Endothelial cell of umbilical vein (primary cell): Measurements from ENCODE around the gene P3H1. TPM values are rescaled to one million over a fixed set of nuclear protein-coding genes. Genes with fewer than 3 reads are reported as not detected.

ENCODE experiments used
- BruUV-seq: library from RNA; stranded (reverse); fragments of 400-500 nt; replicated peaks from 2 replicates; lab custom pipeline; 2021; lab: Mats Ljungman, UMichigan
- CTCF ChIA-PET: fragments of 300-600, 350-600 bp; sonication (Branson Sonifier 250); formaldehyde crosslinking; loops from one replicate; lab custom pipeline; 2021; ENCODE audit warnings: antibody characterized with exemption, inconsistent platforms; lab: Charles Lee
- POLR2A ChIA-PET: fragments of 300-600, 350-600 bp; sonication (Branson Sonifier 250); formaldehyde crosslinking; loops from one replicate; lab custom pipeline; 2021; ENCODE audit warnings: antibody characterized with exemption, inconsistent platforms; lab: Charles Lee
- DNase-seq: peaks from one replicate; pipeline ENCODE4 v3.0.0-alpha.2; 2011; ENCODE audit warnings: low read depth, low spot score
- FAIRE-seq: peaks from 2 replicates; lab custom pipeline; 2011; peaks lifted over from hg19 to GRCh38; lab: Jason Lieb, UNC
- H2AFZ ChIP-seq: 2 replicates; pipeline ENCODE4 v1.6.0; 2012; ENCODE audit warnings: low read depth, low read length, control low read depth, inconsistent platforms
- H3K27ac ChIP-seq: 2 replicates; pipeline ENCODE4 v1.5.1; 2011; ENCODE audit warnings: low read depth, mild to moderate bottlenecking, control low read depth, low read length, moderate library complexity; ENCODE audit not compliant: insufficient read depth
- H3K27me3 ChIP-seq, 2 experiments: 2 replicates each; pipeline versions ENCODE4 v1.6.0 to v1.6.1; 2011; ENCODE audit warnings: low read length in 2 of 2, mixed read lengths in 1 of 2; ENCODE audit not compliant: control insufficient read depth in 2 of 2, insufficient read depth in 2 of 2
- H3K36me3 ChIP-seq, 2 experiments: 2 replicates in 1 of 2; 3 replicates in 1 of 2; pipeline ENCODE4 v1.5.1; 2011; ENCODE audit warnings: low read length in 2 of 2, mild to moderate bottlenecking in 1 of 2, moderate library complexity in 1 of 2; ENCODE audit not compliant: control insufficient read depth in 2 of 2, insufficient read depth in 2 of 2; ENCODE audit errors: extremely low read depth in 1 of 2
- H3K4me1 ChIP-seq: 3 replicates; pipeline ENCODE4 v1.5.1; 2011; ENCODE audit warnings: mild to moderate bottlenecking, low read length; ENCODE audit not compliant: control insufficient read depth, insufficient read depth; ENCODE audit errors: extremely low read depth
- H3K4me2 ChIP-seq: 2 replicates; pipeline ENCODE4 v1.6.1; 2011; ENCODE audit warnings: low read length, control low read depth, mixed read lengths; ENCODE audit not compliant: insufficient read depth
- H3K4me3 ChIP-seq, 3 experiments: fragments of 200-600 bp in 1 of 3; sonication (generic), shearing (Covaris generic) in 1 of 3; replicated peaks in 1 of 3; 2 replicates each; pipeline ENCODE4 v1.5.1; 2011 to 2016; ENCODE audit warnings: control low read depth in 3 of 3, low read length in 3 of 3, mild to moderate bottlenecking in 2 of 3, inconsistent platforms in 1 of 3, low read depth in 1 of 3, moderate library complexity in 1 of 3; ENCODE audit not compliant: insufficient read depth in 1 of 3
- H3K79me2 ChIP-seq: 2 replicates; pipeline ENCODE4 v1.6.0; 2012; ENCODE audit warnings: low read length, inconsistent platforms; ENCODE audit not compliant: control insufficient read depth, insufficient read depth
- H3K9ac ChIP-seq: replicated peaks from 2 replicates; pipeline ENCODE3; 2011; ENCODE audit warnings: low read length, control low read depth; ENCODE audit not compliant: insufficient read depth; ENCODE audit errors: extremely low read depth
- H3K9me1 ChIP-seq: replicated peaks from 3 replicates; pipeline ENCODE4 v1.6.0; 2011; ENCODE audit warnings: mild to moderate bottlenecking, low read length; ENCODE audit not compliant: control insufficient read depth, insufficient read depth; ENCODE audit errors: extremely low read depth
- H3K9me3 ChIP-seq: replicated peaks from 2 replicates; pipeline ENCODE4 v1.5.1; 2012; ENCODE audit warnings: low read length, inconsistent platforms; ENCODE audit not compliant: control insufficient read depth, insufficient read depth
- H4K20me1 ChIP-seq: replicated peaks from 2 replicates; pipeline ENCODE3; 2011; ENCODE audit warnings: mild to moderate bottlenecking, low read length; ENCODE audit not compliant: control insufficient read depth, insufficient read depth; ENCODE audit errors: extremely low read depth
- CTCF ChIP-seq, 2 donors: IDR thresholded peaks; 1 replicate in 1 of 2; 2 replicates in 1 of 2; pipeline ENCODE4 v1.5.1; 2011; ENCODE audit warnings: low read length in 2 of 2, mild to moderate bottlenecking in 2 of 2, moderate library complexity in 2 of 2, control low read depth in 1 of 2, inconsistent platforms in 1 of 2, low read depth in 1 of 2; ENCODE audit not compliant: insufficient read depth in 1 of 2; ENCODE audit errors: extremely low read depth in 1 of 2
- EZH2 ChIP-seq: IDR thresholded peaks from 2 replicates; pipeline ENCODE4 v1.6.1; 2012; ENCODE audit warnings: borderline replicate concordance, low read depth, mild to moderate bottlenecking, moderate library complexity, low read length, inconsistent platforms; ENCODE audit not compliant: severe bottlenecking
- FOS ChIP-seq: IDR thresholded peaks from 2 replicates; pipeline ENCODE4 v1.6.1; 2011; ENCODE audit warnings: mild to moderate bottlenecking, low read length, moderate library complexity, borderline replicate concordance; ENCODE audit not compliant: insufficient read depth
- GATA2 ChIP-seq: IDR thresholded peaks from 2 replicates; pipeline ENCODE4 v1.7.0; 2011; ENCODE audit warnings: low read depth, mild to moderate bottlenecking, moderate library complexity, mixed read lengths, low read length; ENCODE audit not compliant: insufficient read length, insufficient read depth
- JUN ChIP-seq: IDR thresholded peaks from 2 replicates; pipeline ENCODE4 v1.6.1; 2011; ENCODE audit warnings: borderline replicate concordance, low read depth; ENCODE audit not compliant: insufficient read length, insufficient read depth
- MAX ChIP-seq: IDR thresholded peaks from 2 replicates; pipeline ENCODE4 v1.6.1; 2011; ENCODE audit not compliant: insufficient read depth, insufficient read length
- MYC ChIP-seq: IDR thresholded peaks from one replicate; pipeline ENCODE4 v1.6.1; 2011; ENCODE audit warnings: mild to moderate bottlenecking, low read depth, low read length
- POLR2A ChIP-seq: IDR thresholded peaks from 2 replicates; pipeline ENCODE4 v1.6.1; 2012; ENCODE audit warnings: low read depth, mild to moderate bottlenecking, control low read depth, low read length
- POLR2AphosphoS5 ChIP-seq: IDR thresholded peaks from 2 replicates; pipeline ENCODE4 v1.6.1; 2012; ENCODE audit warnings: low read depth, mild to moderate bottlenecking, control low read depth, low read length, moderate library complexity; ENCODE audit not compliant: insufficient read depth
- dilution Hi-C: fragments of 300-500 bp; cut with MboI; formaldehyde crosslinking; loops from one replicate; pipeline ENCODE4 v1.15.0; 2019; ENCODE audit warnings: low sequenced_read_pairs; ENCODE audit not compliant: extremely low pct_ligation_motif_present
- intact Hi-C: fragments of 100-400 bp; cut with micrococcal nuclease; formaldehyde crosslinking; loops from one replicate; pipeline ENCODE4 v1.10.0; 2022
- polyA plus RNA-seq, 4 experiments: library from polyadenylated mRNA; depleted of rRNA in 3 of 4; stranded (reverse) in 3 of 4; unstranded in 1 of 4; fragments of >200 nt; gene quantifications; 2 replicates each; pipeline versions ENCODE4 v1.2.1 to v1.2.3, GENCODE V29; 2011 to 2012; ENCODE audit warnings: missing spikeins in 1 of 4
- total RNA-seq: library from RNA; stranded (reverse); gene quantifications from 2 replicates; pipeline ENCODE4 v1.2.3, GENCODE V29; 2021

The P3H1 gene
- total and polyA plus RNA-seq, 2 donors (not counting 3 experiments of a cell fraction or from before 2014, with no cell fraction given), result 136 to 194 TPM

- no peaks in the 10 kb centered on the region for H3K79me2 ChIP-seq
- no peaks in the 10 kb centered on the region for H3K4me1 ChIP-seq
- ChIA-PET POLR2A (no interaction called here), CTCF (interaction anchor here (0.6 to 1.8 kb wide), 5 partner anchors 9 to 157 kb away, joined by 3 to 7 read pairs (median 5); no protein-coding TSS in a partner anchor)
- H3K4me2 ChIP-seq, result no peak overlapping the region
- H3K27me3 ChIP-seq, result no peaks in the 10 kb centered on the region
- no peak overlapping the region for H3K4me3 ChIP-seq
- no peaks in the 10 kb centered on the region for H3K9me3 ChIP-seq
- H3K27ac ChIP-seq, result no peak overlapping the region
- H3K9ac ChIP-seq, result no peak overlapping the region
- no peak overlapping the region for H2AFZ ChIP-seq
- FAIRE-seq (no peak), DNase-seq (no peak)
- H3K9me1 ChIP-seq, result no peaks in the 10 kb centered on the region
- TF ChIP-seq MYC (no peak), FOS (no peak), MAX (no peak), GATA2 (no peak), POLR2AphosphoS5 (no peak), JUN (no peak), EZH2 (no peak), CTCF (IDR thresholded peaks at IDR 0.05; ENCODE audit: extremely low read depth in 1 of 2, insufficient read depth in 1 of 2, low read depth in 1 of 2, low read length in 2 of 2) (no peak), POLR2A (no peak)
- no TSS peak for BruUV-seq
- dilution Hi-C loops (no loop called here), intact Hi-C loops (no loop called here)
- H3K36me3 ChIP-seq, result no peaks in the 10 kb centered on the region
- no peaks in the 10 kb centered on the region for H4K20me1 ChIP-seq
These were observed 31.2 kb downstream of the P3H1 start for GRCh38 chr1:42735477-42736105.
